ENCODE data around the gene HIVEP3.

HIVEP3 gene

DNA sequence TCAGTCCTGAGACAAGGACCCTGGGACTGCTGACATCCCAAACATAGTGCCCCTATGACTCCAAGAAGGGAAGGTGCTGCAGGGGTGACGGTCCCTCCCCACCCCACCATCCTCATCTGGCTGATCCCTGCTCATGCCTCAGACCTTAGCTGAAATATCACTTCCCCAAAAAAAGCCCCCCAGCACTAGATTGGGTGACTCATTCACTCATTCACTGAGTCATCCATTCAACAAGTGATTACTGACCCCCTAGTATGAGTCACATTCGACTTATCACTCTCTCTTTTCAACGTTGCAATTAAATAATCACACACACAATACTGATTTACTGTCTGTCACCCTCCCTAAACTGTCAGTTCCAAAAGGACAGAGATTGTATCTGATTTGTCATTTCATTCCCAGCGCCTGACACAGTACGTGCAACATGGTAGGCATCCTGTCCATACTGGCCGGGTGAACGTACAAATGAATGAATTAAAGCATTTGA lies 48.6 kb downstream of the HIVEP3 start:
- DNase-seq = no peak

DNA sequence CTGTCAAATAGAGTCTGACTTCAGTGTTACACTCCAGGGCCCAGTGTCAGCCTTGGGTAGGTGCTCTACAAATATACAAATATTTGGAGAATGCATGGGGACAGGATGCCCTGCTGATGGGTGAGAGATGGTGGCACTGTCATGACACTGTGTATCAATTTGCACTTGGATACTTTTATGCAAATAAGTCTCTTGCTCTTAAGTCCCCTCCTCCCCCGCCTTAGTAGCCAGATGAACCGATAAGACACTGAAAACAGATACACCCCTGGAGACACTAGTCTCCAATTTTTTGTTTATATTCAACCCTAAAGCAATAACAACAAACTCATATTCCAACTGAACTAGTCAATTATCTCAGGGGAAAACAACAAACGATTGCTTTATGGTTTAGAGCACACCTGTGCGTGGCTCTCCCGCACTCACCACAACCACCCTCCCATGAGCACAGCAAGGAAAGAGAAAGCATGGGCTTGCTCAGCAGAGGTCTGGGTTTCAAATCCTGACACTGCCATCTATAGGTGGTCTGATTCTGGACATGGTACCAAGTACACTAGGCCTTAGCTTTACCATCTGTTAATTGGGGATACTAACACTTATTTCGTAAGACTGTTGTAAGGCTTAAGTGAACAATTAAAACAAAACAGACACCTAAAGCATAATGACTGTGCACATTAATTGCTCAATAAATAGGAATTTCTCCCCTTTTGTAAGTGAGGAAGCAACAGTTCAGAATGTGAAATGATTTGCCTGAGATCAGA lies 50.3 kb downstream of the HIVEP3 start:
- DNase-seq = no peak

DNA sequence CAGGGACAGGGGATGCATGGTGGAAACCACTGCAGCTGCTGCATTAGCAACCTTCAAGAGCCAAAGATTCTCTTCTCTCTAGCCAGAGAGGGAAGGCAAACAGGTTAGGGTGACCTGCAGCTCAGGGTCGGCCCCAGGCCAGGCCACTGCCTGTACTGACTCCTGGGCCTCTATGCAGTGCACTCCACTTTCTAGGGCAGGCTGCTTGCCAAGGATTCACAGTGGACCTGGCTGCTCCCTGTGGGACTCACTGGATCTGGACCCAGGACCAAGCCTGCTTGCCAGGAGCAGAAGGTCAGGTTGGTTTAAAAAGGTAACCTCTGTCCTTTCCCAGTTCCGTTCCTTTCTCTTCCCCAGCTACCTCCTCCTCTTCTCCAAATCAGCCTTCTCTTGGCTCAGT lies 52.4 kb downstream of the HIVEP3 start:
- no peak for DNase-seq

DNA sequence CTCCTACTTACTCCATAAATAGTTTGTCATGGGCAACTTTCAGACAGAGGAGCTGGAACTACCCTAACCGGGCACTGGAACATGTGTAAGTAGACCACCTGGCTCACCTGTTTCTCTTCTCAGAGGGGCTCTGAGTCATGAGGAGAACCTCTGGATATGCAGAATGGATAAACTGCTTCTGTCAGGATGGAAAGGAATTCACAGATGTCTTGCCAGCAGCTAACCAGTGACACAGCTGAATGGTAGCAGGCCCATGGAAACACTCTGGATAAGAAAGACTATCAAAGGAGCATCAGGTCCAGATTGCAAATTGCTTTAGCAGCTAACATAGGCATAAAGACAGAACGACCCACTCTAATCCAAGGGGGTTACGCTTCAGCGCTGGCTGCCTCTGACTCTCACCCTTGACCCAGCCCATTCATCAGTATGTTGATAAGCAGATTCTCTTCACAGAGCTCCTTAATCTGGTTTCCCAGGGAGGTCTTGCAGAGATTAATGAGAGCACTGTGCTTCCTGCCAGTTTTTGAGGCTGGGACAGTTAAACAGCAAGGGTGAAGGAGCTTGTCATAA lies 54.2 kb downstream of the HIVEP3 start:
- DNase-seq = no peak

DNA sequence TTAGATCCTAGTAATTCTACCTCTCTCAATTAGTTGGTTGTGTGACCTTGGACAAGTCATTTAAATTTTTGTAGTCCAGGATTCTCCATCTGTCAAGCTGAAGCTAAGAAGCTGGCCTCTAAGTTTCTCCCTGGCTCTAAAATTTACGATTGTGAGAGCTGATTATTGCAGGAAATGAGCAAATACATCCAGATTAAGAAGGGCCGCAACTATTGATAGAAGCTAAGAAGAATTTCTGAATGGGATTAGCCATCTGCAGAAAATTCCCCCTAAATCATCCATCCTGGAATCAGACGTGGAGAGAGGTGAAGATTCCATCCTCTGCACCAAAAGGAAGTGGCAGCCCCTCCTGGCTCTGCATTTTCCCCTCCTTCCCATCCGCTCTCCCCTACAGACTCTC lies 55.0 kb downstream of the HIVEP3 start:
- no peak for DNase-seq

DNA sequence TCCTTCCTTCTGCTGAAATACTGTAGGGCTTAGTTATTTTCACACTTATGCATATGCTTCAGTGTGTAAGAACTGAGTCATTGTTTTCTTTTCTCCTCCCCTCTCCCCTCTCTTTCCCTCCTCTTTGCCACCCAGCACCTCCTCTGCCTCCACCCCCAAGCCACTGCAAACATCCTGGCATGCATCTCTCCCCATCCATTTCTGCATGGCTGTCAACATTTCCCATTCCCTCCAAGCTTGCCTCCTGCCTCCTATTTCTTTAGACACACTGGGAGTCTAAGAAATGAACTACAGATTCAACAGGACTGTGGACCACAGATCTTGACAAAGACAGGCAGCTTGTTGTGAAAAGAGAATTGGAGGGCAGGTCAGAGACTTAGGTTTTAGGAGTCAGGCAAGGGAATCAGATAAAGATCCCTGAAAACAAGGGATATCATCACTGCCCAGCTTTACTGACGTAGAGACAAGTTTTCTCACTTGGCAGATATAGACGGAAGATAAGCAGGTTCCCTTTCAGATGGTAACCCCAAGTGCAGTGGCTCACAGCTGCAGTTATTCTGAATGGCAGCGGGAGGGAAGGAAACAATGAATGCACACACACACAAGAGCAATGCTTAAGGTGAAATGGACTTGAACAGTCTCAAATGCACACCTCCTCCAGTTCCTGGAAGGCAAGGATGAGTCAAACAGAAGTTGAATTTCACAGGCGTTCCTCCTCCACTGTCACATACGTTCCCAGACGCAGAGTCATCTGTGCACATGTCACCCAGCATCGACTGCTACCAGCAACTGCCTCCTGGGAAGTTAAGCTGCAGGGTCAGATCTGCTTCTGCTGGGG lies 56.1 kb downstream of the HIVEP3 start:
- DNase-seq = no peak

DNA sequence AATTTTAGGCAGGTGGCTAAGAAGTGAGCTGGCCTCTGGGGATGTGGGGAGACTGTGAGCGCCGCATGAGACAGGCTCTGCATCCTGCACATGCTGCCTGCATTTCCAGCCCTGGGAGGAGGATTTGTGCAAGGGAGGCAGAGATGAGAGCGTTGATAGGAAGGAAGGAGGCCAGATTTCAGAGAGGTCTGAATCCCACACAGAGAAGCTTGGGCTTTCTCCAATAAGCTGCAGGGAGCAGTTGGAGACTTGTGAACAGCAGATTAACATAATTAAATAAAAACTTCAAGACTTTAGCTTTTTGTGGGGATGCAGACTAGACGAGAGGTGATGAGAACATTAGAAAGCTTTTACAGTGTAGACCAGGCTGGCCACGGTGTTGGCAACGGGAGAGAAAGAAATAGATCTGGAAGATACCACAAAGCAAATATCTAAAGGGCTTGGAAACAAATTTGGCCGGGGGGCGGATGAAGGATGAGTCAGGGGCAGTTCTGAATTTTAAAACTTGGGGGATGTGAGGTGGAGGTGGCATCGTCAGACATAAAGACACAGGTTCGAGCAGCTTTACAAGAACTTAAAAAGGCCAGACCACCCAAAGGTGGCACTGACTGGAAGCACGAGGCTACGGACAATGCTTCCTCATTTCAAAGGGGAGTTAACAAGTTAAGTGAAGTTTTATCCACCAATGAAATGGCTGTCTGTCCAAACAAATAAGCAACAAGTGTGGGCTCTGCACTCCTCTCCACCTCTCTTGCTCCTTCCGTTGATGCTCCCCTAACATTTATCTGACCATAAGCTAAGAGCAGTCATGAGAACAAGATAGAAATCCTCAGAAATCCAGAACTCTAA lies 57.0 kb downstream of the HIVEP3 start:
- no peak for DNase-seq

DNA sequence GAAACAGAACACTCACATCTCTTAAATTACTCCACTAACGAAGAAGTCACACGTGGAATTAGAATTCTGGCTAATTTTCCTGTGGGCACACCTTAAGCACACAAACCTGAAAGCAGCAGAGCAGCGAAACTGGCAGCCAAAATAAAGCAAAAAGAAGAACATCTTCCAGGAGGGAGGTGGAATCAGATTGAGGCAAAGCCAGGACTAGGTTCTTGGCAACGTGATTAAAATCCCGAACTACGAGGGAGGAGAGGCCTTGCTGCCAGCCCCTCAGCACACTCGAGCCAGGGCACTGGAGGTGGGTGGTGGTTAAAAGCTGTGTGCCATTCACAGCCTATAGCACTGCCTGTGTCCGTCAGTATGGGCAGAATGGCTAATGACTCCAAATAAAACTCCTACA lies 58.0 kb downstream of the HIVEP3 start:
- no peak for DNase-seq

DNA sequence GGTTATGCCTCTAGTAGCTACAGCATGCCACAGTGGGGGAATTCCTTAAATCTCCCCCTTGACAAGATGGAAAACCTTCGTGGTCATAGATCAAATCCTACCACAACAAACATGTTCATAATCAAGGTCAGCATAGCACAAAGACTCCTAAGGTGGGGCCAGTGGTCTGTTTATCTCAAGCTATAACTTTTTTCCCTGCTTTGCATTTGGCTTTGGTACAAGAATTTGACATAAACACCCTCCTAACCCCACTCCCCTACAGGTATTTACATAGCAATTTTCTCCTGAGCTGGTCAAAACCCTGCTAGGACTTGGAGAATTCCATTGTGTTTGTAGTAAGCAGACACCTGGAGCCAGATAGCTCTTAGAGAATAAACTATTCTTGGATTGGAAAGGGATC lies 58.5 kb downstream of the HIVEP3 start:
- DNase-seq = no peak

DNA sequence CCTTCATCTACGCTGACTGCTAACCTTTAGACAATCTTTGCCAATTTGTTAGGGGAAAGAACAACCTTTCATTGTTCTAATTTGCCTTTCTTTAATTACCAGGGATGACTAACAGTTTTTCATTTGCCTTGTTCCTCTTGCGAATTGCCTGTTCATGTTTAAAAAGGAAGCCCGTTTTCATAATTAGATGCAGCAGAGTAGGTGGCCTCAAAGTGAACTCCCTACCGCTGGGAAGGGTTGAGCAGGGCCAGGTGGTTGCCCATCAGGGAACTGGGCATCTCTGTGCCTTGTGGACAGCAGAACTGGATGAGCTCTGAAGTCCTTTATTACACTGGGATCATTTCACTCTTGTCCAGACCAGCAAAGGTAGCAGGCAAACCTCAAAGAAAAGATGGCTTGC lies 59.0 kb downstream of the HIVEP3 start:
- DNase-seq = no peak

DNA sequence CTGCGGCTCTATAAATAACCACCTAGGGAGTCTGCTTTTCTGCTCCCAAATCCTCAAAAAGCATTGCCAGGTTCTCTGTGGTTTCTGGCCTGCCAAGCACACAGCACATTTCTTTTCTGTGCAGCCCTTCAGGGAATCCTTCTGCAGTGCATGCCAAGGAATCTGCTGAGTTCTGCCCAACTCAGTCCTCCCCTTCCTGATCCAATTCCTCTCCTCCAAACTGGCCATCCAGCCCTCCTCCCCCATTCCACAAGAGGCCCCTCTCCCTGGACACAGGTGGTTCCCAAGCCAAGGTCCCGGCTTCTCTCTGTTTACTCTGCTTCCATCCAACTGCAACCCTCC lies 61.8 kb downstream of the HIVEP3 start:
- DNase-seq = no peak

DNA sequence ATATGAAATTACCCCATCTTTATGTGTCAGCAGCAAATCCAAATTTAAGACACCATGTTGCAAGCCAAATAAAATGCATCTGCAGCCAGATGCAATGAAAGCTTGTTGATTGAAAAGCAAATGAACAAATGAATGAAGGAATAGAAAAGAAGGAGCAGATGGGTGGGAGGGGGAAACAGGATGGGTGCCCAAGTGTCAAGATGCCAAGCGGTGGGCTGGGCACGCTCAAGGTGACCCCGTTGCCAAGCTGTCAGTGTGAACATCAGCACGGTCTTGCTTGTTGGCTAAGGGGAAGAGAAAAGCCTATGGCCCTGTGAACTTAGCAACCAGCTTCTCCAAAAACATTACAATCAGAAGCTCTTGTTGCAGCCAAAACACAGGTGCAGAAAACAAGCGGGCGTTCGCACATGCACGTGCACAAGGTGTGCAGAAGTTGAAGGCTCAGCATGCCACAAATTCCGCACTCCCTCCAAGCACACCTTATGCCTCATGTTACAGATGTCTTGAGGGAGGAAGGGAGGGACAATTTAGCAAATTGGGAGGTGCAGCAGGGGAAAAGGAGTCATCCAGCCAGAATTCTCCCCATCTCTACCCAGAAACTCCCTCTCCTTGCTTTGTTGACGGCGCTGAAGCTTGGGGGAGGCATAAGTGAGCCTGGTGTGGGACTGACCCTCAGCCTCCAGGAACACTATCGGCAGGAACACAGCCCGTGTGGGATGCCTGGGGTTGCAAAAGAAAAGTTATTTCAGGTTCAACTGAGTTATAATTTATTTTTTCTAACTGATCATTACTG lies 62.4 kb downstream of the HIVEP3 start:
- DNase-seq = no peak

DNA sequence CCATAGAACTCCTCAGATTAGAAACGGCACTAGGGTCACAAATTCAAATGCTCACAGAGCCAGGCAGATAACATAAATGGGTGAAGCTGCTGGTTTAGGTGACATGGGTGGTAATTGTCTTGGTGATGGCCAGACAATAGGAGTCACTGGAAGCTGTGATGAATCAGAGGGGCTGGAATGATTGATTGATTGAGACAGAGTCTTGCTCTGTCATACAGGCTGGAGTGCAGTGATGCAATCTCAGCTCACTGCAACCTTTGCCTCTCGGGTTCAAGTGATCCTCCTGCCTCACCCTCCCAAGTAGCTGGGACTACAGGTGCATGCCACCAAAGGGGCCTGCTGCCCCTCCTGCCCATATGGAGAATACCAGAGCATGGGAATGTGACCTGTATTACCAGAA lies 63.0 kb downstream of the HIVEP3 start:
- no peak for DNase-seq

DNA sequence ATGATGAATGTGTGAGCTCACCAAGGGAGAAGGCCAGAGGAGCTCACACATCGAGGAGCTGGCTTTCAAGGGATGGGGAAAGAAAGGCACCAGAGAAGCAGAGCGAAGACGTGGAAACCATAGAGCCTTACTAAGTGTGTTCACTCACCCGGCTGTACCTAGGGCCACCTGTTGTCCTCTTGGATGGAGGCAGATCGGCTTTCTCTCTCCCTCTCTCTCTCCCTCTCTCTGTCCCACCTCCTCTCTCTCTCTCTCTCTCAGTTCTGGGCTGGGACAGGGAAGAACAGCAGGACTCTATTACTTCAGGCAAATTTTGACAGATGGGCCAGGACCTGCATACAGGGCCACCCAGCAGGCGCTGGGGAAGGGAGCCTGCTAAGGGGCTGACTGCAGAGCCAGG lies 64.8 kb downstream of the HIVEP3 start:
- no peak for DNase-seq

DNA sequence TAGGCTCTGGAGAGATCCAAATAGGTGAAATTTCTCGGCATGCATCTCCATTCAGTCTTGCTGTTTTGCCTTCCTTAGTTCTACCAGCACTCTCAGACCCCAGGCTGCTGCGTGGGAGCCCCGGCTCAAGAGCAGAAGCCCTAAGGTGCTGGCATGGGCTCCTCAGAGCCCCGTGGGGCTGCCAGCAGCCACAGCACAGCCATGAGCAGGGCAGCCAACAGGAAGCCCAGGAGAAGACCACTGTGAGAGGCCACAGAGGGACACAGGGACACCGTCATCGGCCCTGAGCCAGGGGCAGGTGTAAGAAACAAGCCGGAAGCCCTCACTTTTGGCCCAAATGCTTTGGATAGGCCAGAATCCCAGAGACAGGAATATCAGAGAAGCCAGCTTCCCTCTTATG lies 66.6 kb downstream of the HIVEP3 start:
- no peak for DNase-seq

DNA sequence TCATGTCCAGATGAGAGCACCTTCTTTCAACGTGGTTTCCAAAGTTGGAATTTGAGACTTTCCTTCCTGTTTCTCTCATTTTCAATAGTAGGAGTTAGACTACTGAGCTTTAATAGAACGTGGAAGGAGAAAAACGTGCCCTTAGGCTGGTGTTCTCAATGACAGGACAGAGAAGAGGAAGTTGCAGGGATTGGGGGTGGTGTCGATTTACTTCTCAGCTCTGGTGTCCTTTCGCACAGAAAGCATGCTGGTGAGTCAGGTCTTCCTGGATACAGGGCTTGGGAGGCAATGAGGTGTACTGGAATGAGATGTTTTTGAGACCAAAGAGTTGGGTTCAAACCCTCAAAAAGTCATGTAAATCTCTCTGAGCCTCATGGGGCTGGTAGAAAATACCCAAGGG lies 67.1 kb downstream of the HIVEP3 start:
- no peak for DNase-seq

DNA sequence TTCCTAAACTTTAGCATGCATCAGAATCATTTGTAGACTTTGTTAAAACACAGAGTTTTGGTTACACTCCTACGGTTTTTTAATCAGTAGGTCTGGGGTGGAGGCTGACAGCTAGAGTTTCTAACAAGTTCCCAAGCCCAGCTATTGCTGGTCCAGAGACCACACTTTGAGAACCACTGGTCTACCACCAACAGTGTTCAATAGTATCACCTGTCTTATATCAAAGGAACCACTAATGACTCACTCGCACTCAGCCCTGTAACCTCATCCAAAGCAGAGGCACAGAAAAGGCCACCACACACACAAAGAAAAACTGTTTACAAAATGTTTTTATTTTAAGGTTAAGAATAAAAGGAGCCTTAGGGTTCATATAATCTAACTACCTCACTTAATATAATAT lies 68.7 kb downstream of the HIVEP3 start:
- DNase-seq = no peak

DNA sequence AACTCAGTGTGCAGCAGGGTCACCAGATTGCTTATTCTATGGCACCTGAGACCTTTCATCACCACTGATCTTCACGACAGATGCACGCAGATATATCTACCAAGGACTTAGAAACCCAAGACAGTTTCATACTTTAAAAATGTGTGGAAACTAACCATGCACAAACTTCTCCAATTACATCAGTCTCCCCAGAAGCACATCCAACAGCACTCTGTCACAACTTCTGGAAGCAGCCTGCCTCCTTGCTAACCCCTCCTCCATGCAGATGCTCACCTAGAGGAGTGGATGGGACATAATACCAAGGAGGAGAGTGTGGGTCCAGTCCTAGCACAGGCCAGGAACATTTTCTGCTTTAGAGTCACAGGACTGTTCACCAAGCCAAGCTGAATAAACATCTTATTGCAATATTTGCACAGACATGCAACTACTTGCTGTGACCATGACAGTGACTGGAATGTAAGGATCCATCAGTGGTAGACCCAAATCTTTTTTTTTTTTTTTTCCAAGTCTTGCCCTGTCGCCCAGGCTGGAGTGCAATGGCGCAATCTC lies 69.4 kb downstream of the HIVEP3 start:
- no peak for DNase-seq

DNA sequence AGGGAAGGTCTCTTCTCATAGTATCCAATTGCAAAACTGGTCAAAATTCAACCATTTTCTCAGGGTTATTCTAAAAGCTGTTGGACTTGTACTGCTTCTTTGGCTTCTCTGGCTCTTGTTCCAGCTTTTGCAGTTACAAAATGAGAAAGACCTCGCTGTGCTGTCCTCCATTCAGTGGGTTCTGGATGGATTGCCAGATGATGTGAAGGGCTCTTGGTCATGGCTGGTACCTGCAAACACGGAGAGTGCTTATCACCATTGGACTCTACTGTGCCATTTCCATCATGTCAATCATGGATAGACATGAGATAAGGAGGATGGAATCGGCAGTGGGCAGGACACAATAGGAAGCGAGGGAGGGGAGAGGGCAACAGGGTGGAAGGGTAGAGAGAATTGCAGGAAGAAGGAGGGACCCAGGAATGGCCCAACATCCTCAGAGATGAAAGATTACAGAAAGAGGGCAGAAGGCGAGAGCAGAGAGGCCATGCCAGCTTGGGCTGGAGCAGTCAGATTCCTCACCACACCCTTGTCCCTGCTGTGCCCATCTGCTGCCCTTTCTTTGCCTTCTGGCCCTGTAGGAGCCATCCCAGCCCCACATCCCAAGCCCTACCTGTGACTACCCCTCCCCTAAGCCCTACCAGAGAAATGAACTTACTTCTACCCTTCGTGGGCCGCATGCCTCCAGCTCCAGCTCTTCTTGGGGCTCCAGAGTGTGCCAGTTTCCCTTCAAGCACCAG lies 70.3 kb downstream of the HIVEP3 start:
- DNase-seq = no peak

DNA sequence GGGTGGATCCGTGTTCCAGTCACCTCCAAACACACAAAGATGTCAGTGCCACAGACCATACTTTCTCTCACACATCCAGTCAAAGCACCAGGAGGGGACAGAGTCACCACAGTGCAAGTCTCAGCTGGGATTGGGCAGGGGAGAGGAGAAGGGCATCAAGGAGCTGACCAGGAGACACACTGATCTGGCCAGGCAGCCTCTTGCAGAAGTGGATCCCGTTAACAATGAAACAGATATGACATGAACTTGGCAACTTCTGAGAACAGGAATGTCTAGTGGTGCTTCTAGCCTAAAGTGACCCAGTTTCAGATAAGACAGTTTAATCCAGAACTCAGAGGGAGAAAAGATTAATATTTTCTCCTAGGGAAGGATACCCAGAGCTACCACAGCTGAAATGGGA lies 71.0 kb downstream of the HIVEP3 start:
- no peak for DNase-seq
